ENCODE results near the gene ZBED4. TPM values are rescaled to one million over a fixed set of nuclear protein-coding genes. Genes with fewer than 3 reads are reported as not detected.

ZBED4 gene
- total RNA-seq, 1 experiment from 2014 or later = 23.0 TPM

DNA sequence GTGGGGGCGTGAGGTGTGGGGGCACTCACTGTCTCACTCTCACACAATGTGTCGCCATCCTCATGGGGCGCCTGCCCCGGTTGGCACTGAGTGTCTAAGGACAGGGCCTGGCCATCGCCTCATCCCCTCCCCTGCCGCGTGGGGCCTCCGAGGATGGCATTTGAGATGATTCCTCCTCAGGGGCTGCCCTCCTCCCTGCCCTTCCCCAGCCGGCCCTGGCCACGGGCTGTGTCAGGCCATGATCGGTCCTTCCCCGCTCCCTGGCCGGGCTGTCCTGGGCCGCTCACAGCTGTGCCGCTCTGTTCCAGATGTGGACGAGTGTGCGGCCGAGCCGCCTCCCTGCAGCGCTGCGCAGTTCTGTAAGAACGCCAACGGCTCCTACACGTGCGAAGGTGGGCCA is 69.3 kb downstream of the ZBED4 start:
- no peak overlapping the region; the same call in 1 of the 2 replicates for H3K14ac ChIP-seq (ENCODE audit: insufficient read depth, low read length)
- H3K9me3 ChIP-seq (ENCODE audit: control insufficient read depth, low read depth, low read length) = no peaks in the 10 kb centered on the region
- H3K79me1 ChIP-seq (ENCODE audit: insufficient read depth, low read depth, low read length, poor library complexity, severe bottlenecking) = no peaks in the 10 kb centered on the region
- H2BK15ac ChIP-seq (ENCODE audit: low read depth, low read length) = no peak overlapping the region
- H4K5ac ChIP-seq (ENCODE audit: insufficient read length, low read depth, low read length) = no peak overlapping the region
- no peaks in the 10 kb centered on the region for H3K4me1 ChIP-seq (ENCODE audit: insufficient read depth, low read length)
- H3K4me3 Mint-ChIP-seq = no peak overlapping the region
- H4K91ac ChIP-seq (ENCODE audit: insufficient read length, low read depth, low read length) = no peak overlapping the region
- TF ChIP-seq, protein P1, sequence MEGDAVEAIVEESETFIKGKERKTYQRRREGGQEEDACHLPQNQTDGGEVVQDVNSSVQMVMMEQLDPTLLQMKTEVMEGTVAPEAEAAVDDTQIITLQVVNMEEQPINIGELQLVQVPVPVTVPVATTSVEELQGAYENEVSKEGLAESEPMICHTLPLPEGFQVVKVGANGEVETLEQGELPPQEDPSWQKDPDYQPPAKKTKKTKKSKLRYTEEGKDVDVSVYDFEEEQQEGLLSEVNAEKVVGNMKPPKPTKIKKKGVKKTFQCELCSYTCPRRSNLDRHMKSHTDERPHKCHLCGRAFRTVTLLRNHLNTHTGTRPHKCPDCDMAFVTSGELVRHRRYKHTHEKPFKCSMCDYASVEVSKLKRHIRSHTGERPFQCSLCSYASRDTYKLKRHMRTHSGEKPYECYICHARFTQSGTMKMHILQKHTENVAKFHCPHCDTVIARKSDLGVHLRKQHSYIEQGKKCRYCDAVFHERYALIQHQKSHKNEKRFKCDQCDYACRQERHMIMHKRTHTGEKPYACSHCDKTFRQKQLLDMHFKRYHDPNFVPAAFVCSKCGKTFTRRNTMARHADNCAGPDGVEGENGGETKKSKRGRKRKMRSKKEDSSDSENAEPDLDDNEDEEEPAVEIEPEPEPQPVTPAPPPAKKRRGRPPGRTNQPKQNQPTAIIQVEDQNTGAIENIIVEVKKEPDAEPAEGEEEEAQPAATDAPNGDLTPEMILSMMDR (conservative IDR thresholded peaks at IDR 0.05) = no peak
- H3K4me1 Mint-ChIP-seq = peaks cover 3 to 8% of the 10 kb centered on the region in 2 experiments; a peak in 3 of 4 replicates
- no peak overlapping the region for H3K23ac ChIP-seq (ENCODE audit: insufficient read length, low read depth, low read length)
- H3K23me2 ChIP-seq (ENCODE audit: insufficient read length, low read depth, low read length, poor library complexity, severe bottlenecking) = peaks cover 6% of the 10 kb centered on the region
- no peak for DNase-seq
- WGBS (ENCODE audit: extremely low coverage, insufficient read length, low lambda C conversion rate) = no CpG with 5 or more reads among the region's 25 CpGs
- H4K20me1 ChIP-seq (ENCODE audit: control insufficient read depth, insufficient read depth, insufficient read length) = no peaks in the 10 kb centered on the region
- no peak overlapping the region for H3K27ac ChIP-seq (ENCODE audit: insufficient read length, low read depth, low read length)
- H2BK5ac ChIP-seq (ENCODE audit: insufficient read length, low read length) = no peak overlapping the region
- H3K9me3 Mint-ChIP-seq = no peaks in the 10 kb centered on the region
- peaks cover 0 to 29% (median 11%) of the 10 kb centered on the region in 3 experiments; a peak in 6 of 7 replicates for H3K36me3 Mint-ChIP-seq (ENCODE audit: insufficient read depth in 1 of 3, low read depth in 3 of 3)
- H3K56ac ChIP-seq (ENCODE audit: insufficient read length, low read depth, low read length) = no peak overlapping the region
- H3K4ac ChIP-seq (ENCODE audit: low read depth, low read length) = no peak overlapping the region
- H3K27me3 ChIP-seq (ENCODE audit: insufficient read depth, low read length) = no peaks in the 10 kb centered on the region
- no peak overlapping the region for H3K4me2 ChIP-seq (ENCODE audit: insufficient read depth, insufficient read length, low read length)
- no peak overlapping the region for H3T11ph ChIP-seq (ENCODE audit: low read length)
- no peak overlapping the region for H3K18ac ChIP-seq (ENCODE audit: insufficient read length, low read depth, low read length)
- H3K9ac ChIP-seq (ENCODE audit: extremely low read depth, insufficient read length, low read length) = no peak overlapping the region
- H2BK12ac ChIP-seq (ENCODE audit: insufficient read length, low read depth, low read length) = no peak overlapping the region
- no peaks in the 10 kb centered on the region for H3K79me2 ChIP-seq (ENCODE audit: insufficient read depth, low read length)
- peaks cover 2% of the 10 kb centered on the region; the same call in 1 of the 2 replicates for H3K27me3 Mint-ChIP-seq (ENCODE audit: low read depth)
- no peak overlapping the region for H2BK20ac ChIP-seq (ENCODE audit: low read depth, low read length, poor library complexity, severe bottlenecking)
- H3K27ac Mint-ChIP-seq = no peak overlapping the region
- no peak overlapping the region for H2AFZ ChIP-seq (ENCODE audit: low read length)
- H2BK120ac ChIP-seq (ENCODE audit: low read depth, low read length, poor library complexity, severe bottlenecking) = no peak overlapping the region
- H2AK5ac ChIP-seq (ENCODE audit: insufficient read length, low read length) = no peak overlapping the region
- no peak overlapping the region for H4K8ac ChIP-seq (replicated peaks; ENCODE audit: insufficient read length, low read depth, low read length)

Data from H9 (cell line).